ENCODE data around the gene ADAMTS9.

Gene ADAMTS9

DNA sequence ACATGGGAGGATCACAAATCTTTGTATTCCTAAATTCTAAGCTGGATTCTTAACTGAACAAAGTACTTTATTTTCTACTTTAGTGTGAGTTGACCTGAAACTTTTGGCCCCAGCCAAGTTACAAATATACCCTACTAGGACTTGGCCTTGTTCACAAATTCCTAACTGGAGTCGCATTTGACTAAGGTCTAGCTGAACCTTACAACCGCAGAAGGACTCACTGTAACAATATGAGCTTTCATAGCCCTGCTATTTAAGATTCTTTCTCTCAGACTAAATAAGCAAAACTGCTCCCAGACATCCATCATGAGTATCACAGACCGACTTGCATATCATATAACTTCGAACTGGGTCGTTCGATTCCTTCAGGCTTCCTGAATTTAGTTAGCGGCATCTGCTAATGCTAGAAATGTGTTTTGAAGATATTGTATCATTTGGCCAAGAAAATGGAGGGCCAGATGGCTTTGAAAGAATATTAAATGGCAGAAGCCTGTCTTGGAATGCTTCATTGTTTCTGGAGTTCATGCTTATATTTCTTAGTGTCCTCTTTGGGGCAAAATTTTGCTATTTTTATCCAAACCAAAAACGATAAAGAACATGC, 28.4 kb upstream of the ADAMTS9 start:
- TF ChIP-seq, protein P1, sequence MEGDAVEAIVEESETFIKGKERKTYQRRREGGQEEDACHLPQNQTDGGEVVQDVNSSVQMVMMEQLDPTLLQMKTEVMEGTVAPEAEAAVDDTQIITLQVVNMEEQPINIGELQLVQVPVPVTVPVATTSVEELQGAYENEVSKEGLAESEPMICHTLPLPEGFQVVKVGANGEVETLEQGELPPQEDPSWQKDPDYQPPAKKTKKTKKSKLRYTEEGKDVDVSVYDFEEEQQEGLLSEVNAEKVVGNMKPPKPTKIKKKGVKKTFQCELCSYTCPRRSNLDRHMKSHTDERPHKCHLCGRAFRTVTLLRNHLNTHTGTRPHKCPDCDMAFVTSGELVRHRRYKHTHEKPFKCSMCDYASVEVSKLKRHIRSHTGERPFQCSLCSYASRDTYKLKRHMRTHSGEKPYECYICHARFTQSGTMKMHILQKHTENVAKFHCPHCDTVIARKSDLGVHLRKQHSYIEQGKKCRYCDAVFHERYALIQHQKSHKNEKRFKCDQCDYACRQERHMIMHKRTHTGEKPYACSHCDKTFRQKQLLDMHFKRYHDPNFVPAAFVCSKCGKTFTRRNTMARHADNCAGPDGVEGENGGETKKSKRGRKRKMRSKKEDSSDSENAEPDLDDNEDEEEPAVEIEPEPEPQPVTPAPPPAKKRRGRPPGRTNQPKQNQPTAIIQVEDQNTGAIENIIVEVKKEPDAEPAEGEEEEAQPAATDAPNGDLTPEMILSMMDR (IDR thresholded peaks at IDR 0.05; ENCODE audit: low read depth, low read length): no peak
- TF ChIP-seq, protein P2, sequence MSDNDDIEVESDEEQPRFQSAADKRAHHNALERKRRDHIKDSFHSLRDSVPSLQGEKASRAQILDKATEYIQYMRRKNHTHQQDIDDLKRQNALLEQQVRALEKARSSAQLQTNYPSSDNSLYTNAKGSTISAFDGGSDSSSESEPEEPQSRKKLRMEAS (IDR thresholded peaks at IDR 0.05; ENCODE audit: low read depth, low read length): no peak
- H3K4me3 ChIP-seq (ENCODE audit: low read depth, low read length): no peak overlapping the region
- no peak for DNase-seq (ENCODE audit: low read depth)

DNA sequence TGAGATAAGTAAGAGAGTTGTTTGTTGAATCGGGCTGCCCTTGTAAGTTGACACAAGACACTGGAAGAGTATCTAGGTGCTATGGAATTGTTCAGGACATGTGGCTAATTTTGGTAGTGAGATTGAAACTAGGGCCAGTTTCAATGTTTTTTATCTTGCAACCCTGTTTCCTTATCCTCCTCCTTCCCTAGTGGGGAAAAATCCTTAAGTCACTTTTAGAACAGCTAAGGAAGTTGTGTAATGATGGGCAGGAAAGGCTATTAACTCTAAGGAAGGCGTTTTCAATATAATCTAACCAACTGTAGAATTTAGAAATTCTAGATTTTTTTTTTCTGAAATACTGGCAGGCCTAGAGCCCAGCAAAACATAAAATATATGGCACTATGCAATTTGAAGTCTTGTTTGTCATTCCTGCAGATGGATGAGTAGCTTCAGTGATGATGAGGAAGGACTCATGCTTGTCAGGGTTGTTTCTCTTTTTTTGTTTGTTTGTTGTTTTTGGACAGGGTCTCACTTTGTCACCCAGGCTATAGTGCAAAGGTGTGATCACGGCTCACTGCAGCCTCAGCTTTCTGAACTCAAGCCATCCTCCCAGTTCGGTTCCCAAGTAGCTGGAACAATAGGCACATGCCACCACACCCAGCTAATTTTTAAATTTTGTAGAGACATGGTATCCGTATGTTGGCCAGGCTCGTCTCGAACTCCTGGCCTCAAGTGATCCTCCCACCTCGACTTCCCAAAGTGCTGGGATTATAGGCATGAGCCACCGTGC, 27.6 kb upstream of the ADAMTS9 start:
- no peak for DNase-seq (ENCODE audit: low read depth)
- TF ChIP-seq, protein P1 (IDR thresholded peaks at IDR 0.05; ENCODE audit: low read depth, low read length): no peak
- TF ChIP-seq, protein P2 (IDR thresholded peaks at IDR 0.05; ENCODE audit: low read depth, low read length): no peak
- TF ChIP-seq MYC (IDR thresholded peaks at IDR 0.05; ENCODE audit: low read depth, low read length) (no peak), POLR2A (IDR thresholded peaks at IDR 0.05; ENCODE audit: extremely low read depth, insufficient read length) (no peak)

DNA sequence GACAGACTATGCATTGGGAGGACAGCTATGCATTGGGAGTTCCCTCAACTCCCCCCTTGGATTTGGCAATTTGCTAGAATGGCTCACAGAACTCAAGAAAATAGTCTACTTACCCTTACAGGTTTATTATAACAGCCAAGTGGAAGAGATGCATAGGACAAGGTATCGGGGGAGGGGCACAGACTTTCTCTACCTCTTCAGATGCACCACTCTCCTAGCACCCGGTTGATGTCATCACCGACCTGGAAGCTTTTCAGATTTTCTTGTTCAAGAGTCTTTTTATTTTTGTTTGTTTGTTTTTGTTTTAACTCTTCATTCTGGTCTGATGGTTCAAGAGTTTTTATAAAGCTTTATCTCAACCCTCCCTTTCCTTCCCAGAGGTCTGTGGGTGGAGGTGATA, 20.7 kb upstream of the ADAMTS9 start:
- TF ChIP-seq, protein P1 (IDR thresholded peaks at IDR 0.05; ENCODE audit: low read depth, low read length): no peak
- TF ChIP-seq, protein P2 (IDR thresholded peaks at IDR 0.05; ENCODE audit: low read depth, low read length): no peak
- TF ChIP-seq MYC (IDR thresholded peaks at IDR 0.05; ENCODE audit: low read depth, low read length) (no peak), POLR2A (IDR thresholded peaks at IDR 0.05; ENCODE audit: extremely low read depth, insufficient read length) (no peak)
- H3K4me3 ChIP-seq (ENCODE audit: low read depth, low read length): no peak overlapping the region
- DNase-seq (ENCODE audit: low read depth): no peak

More for the DNA sequence above, 27.6 kb upstream of the ADAMTS9 start:
- no peak overlapping the region for H3K4me3 ChIP-seq (ENCODE audit: low read depth, low read length)

DNA sequence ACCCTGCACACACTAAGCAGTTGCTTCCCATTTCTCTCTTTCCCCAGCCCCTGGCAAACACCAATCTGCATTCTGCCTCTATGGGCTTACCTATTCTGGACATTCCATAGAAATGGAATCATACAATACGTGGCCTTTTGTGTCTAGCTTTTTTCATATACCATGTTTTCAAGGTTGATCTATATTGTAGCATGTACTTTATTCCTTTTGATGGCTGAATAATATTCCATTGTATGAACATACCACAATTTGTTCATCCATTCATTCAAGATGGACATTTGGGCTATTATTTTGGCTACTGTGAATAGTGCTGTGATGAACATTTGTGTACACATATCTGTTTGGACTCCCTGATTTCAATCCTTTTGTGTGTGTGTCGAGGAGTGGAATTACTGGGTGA, 18.1 kb upstream of the ADAMTS9 start:
- TF ChIP-seq POLR2A (IDR thresholded peaks at IDR 0.05; ENCODE audit: extremely low read depth, insufficient read length) (no peak), MYC (IDR thresholded peaks at IDR 0.05; ENCODE audit: low read depth, low read length) (no peak)
- TF ChIP-seq, protein P1 (IDR thresholded peaks at IDR 0.05; ENCODE audit: low read depth, low read length): no peak
- TF ChIP-seq, protein P2 (IDR thresholded peaks at IDR 0.05; ENCODE audit: low read depth, low read length): no peak
- H3K4me3 ChIP-seq (ENCODE audit: low read depth, low read length): no peak overlapping the region
- no peak for DNase-seq (ENCODE audit: low read depth)

DNA sequence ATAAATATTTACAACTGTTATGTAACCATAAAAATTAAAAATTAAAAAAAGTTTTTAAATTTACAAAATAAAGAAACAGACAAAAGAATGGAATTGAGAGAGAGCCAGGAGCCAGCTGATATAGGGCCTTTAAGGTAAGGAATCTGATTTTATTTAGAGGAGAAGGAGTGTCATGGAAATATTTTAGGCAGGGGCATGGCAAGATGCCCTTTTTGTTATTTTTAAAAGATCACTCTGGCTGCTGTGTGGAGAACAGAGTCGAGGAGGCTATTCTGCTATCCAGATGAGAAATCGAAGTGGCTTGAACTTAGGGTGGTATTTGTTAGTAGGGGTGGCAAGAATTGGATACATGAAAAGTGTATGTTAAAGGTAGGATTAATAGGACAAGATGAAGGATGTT, 9.1 kb upstream of the ADAMTS9 start:
- no peak overlapping the region for H3K4me3 ChIP-seq (ENCODE audit: low read depth, low read length)
- DNase-seq (ENCODE audit: low read depth): no peak
- TF ChIP-seq, protein P2 (IDR thresholded peaks at IDR 0.05; ENCODE audit: low read depth, low read length): no peak
- TF ChIP-seq, protein P1 (IDR thresholded peaks at IDR 0.05; ENCODE audit: low read depth, low read length): no peak
- TF ChIP-seq MYC (IDR thresholded peaks at IDR 0.05; ENCODE audit: low read depth, low read length) (no peak), POLR2A (IDR thresholded peaks at IDR 0.05; ENCODE audit: extremely low read depth, insufficient read length) (no peak)
